HG03064 (cell line): Measurements from ENCODE around the gene SLC35A5.
A peak's percentile ranks its signal among the peaks of the same experiment; 100 is the strongest.

ENCODE experiments used
- ATAC-seq: cut with Tn5 transposase; IDR thresholded peaks from one replicate; pipeline ENCODE4 v1.9.1; 2021; ENCODE audit warnings: low read depth; ENCODE audit not compliant: unreplicated experiment

Gene SLC35A5

DNA sequence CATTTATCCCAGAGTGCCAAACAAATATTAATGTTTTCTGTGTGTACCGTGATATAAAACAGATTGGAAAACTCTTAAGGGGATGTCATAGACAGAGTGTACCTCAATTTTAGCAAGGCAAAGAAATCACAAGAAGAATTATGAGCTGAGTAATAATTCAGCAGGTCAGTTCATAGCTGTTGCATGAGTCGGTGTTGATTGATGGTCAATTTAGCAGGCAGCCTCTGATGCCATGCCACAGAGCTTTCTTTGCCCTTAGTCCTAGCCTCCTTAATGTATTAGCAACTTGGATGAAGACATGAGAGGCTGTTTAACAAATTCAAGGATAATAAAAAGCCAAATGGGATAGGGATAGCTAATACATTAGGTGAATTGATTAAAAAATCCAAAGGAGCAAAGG, 6.8 kb downstream of the SLC35A5 start:
- no peak for ATAC-seq

GRCh38 chr3:112569265-112569664, 7.4 kb downstream of the SLC35A5 start:
- ATAC-seq: no peak

DNA sequence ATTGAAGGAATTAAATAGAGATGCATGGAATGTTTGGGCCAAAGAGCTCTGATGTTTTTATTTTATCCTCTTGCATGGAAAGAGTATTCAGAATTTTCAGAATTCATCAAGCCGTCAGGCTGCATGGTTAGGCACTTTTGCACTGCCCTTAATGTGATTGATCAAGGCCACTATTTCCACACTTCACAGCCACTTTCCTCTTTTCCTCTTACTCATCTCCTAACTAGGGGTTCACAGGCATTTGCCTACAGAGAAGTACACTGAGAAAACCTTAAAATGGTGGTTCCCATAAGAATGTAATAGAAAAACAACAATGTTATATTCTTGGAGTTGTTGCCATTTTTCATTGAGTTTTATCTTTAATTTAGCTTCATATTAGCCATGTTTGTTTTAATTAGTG, 10.9 kb downstream of the SLC35A5 start:
- no peak for ATAC-seq

DNA sequence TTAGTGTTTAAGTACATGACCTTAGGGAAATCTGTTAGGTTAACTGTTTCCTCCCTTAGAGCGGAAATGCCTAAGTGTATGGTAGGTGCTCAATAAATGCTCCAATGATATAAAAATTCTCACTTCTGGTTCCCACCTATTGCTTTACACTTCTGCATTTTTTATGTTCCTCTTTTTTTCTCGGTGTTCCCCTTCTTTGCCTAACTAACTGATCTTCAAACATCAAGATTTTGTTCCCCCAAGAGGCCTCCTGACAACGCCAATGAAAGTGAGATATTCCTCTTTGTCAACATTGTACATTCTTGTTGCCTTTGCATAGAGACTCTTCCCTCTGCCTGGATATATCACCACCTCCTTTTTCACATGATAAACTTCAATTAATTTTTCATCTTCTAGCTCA, 17.4 kb downstream of the SLC35A5 start:
- ATAC-seq: no peak

DNA sequence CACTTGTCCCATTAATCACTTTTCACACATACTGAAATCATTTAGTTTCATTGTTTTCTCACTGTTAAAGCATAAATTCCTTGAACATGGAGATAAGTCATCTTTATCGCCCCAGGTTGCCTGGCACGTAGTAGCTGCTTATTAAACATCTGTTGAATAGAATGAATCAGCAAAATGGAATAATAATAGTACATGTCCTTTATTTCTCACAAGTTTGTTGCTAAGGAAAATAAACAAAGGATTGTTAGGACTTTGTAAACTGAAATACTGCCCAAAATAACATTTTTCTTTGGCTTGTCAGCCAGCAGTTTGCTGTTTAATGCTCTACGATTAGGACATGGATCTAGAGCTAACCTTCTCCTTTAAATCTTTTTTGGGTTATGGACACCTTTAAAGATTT, 17.9 kb downstream of the SLC35A5 start:
- ATAC-seq: no peak

DNA sequence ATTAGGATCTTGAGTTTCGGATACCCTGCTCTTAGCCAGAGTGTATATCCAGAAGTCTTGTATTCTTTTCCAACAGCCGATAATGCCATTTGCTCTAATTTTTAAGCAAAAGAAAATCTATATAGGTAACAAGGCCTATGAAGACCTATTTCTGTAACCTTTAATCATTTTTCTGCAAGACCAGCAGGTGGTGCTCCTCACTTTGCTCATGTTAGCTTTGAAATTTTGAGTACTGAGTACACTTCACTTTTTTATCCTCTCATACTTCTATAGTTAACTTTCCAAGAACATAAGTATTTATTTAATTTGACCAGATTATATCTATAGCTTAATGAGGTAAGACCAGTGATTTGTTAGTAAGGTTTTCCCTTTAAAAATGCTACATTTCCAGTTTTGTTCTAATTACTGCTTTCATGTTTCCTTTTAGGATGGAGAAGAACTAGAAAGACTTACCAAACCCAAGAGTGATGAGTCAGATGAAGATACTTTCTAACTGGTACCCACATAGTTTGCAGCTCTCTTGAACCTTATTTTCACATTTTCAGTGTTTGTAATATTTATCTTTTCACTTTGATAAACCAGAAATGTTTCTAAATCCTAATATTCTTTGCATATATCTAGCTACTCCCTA, 20.5 kb downstream of the SLC35A5 start:
- ATAC-seq: no peak

GRCh38 chr3:112583105-112583504, 21.3 kb downstream of the SLC35A5 start:
- no peak for ATAC-seq

DNA sequence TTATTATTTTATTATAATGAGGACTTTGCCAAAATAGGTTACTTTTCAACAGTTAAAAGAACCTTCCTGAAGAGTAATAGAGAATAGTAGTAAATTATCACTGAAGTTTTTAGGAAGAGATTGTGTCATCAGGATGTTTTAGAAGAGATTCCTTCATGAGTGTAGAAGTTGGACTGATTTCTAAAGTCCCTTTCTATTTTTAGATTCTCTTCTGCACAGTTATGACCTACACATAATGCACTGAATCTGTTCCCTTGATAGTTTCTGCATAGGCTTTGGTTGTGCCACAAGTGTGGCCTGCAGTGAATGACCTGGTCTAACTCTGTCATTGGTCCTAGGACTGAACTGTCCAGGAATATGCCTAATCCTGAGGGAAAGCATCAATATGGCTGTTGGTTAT, 23.9 kb downstream of the SLC35A5 start:
- no peak for ATAC-seq

DNA sequence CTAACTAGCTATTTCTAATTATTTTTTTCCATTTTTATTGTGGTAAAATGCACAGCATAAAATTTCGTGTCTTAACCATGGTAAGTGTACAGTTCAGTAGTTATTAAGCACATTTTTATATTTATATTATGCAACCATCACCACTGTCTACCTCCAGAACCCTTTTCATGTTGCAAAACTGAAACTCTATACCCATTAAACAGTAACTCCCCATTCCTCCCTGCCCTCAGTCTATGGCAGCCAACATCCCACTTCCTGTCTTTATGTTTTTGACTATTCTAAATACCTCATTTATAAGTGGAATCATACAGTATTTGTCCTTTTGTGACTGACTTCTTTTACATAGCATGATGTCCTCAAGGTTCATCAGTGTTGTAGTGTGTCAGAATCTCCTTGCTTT, 25.5 kb downstream of the SLC35A5 start:
- ATAC-seq: no peak

- ATAC-seq: no peak
These were observed 31.4 kb downstream of the SLC35A5 start for GRCh38 chr3:112593258-112593657.

DNA sequence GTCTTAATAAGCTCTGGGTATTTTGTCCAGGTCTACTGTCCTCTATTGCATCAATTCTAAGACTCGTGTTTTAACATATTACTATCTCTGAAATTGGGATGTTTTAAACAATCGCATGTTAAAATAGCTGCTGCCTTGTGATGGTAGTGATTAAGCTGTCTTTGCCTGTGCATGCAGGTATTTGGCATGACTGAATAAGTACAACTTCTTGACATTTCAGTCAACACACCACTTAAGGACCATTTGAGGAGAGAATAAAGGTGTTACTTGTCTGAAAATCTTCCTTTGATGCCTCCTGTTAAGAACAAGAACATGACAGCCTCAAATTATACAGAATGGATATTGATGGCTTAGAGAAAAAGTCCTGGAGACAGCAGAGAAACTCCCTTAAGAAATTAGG, 33.0 kb downstream of the SLC35A5 start:
- ATAC-seq: no peak

- no peak for ATAC-seq
These were observed 36.1 kb downstream of the SLC35A5 start for GRCh38 chr3:112597945-112598344.

- ATAC-seq: no peak
These were observed 36.9 kb downstream of the SLC35A5 start for GRCh38 chr3:112598731-112599130.

DNA sequence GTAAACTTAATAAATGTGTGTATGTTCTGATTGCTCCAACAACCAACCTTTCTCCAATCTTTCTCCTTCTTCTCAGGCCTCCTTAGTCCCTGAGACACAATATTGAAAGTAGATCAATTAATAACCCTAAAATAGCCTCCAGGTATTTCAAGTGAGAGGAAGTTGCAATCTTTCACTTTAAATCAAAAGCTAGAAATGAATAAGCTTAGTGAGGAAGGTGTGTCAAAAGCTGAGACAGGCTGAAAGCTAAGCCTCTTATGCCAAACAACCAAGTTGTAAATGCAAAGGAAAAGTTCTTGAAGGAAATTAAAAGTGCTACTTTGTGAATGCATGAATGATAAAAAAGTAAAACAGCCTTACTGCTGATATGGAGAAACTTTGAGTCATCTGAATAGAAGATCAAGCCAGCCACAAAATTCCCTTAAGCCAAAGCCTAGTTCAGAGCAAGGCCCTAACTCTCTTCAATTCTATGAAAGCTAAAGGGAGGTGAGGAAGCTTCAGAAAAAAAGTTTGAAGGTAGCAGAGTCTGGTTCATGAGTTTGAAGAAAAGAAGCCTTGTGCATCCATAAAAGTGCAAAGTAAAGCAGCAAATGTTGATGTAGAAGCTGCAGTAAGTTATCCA, 40.5 kb downstream of the SLC35A5 start:
- ATAC-seq: peak; percentile 90

GRCh38 chr3:112604536-112604935, 42.7 kb downstream of the SLC35A5 start:
- ATAC-seq: no peak

DNA sequence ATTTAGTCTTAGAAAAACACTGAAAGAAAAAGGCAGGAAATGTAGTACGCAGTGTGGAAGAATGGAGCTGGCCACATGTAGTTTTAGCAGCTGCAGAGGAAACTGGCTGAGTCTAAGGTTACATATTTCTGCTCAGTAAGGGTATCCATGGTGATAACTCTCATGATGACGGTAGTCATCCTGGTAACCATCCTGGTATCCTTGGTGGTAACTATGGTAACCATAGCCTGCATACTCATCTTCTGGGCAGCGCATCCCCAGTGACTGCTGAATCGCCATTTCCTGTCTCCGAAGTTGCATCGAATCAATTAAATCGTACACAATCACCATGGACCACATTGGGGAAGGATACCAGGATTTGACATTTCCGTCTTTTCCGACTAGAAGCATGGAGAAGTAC, 43.4 kb downstream of the SLC35A5 start:
- no peak for ATAC-seq

GRCh38 chr3:112606098-112606497, 44.3 kb downstream of the SLC35A5 start:
- no peak for ATAC-seq

- ATAC-seq: no peak
These were observed 46.0 kb downstream of the SLC35A5 start for GRCh38 chr3:112607863-112608262.

- no peak for ATAC-seq
These were observed 48.3 kb downstream of the SLC35A5 start for GRCh38 chr3:112610121-112610520.

GRCh38 chr3:112611752-112612515, 50.1 kb downstream of the SLC35A5 start:
- no peak for ATAC-seq

GRCh38 chr3:112615989-112616731, 54.3 kb downstream of the SLC35A5 start:
- no peak for ATAC-seq
